Osteoblast (primary cell): Measurements from ENCODE around the gene IDE. TPM values are rescaled to one million over a fixed set of nuclear protein-coding genes. Genes with fewer than 3 reads are reported as not detected.

Experiments
- DNase-seq: peaks from one replicate; pipeline ENCODE4 v3.0.0; 2011; ENCODE audit warnings: low spot score, mixed read lengths; ENCODE audit not compliant: insufficient read length; ENCODE audit errors: missing footprints
- H2AFZ ChIP-seq: 2 replicates; pipeline ENCODE4 v1.6.0; 2011; ENCODE audit warnings: mild to moderate bottlenecking, low read length
- H3K27ac ChIP-seq: 2 replicates; pipeline ENCODE4 v1.5.1; 2011; ENCODE audit warnings: mild to moderate bottlenecking, low read depth, low read length, moderate library complexity
- H3K27me3 ChIP-seq: 2 replicates; pipeline ENCODE4 v1.6.0; 2012; ENCODE audit warnings: mild to moderate bottlenecking, control low read depth, inconsistent platforms, low read length, moderate library complexity; ENCODE audit not compliant: insufficient read depth
- H3K36me3 ChIP-seq: 2 replicates; pipeline ENCODE4 v1.5.1; 2011; ENCODE audit warnings: mild to moderate bottlenecking, low read length, control low read depth, moderate library complexity; ENCODE audit not compliant: insufficient read depth
- H3K4me1 ChIP-seq: 2 replicates; pipeline ENCODE4 v1.5.1; 2011; ENCODE audit warnings: mild to moderate bottlenecking, low read length, control low read depth, moderate library complexity; ENCODE audit not compliant: insufficient read depth
- H3K4me2 ChIP-seq: 2 replicates; pipeline ENCODE4 v1.6.0; 2011; ENCODE audit warnings: mild to moderate bottlenecking, low read length; ENCODE audit not compliant: insufficient read depth
- H3K4me3 ChIP-seq: fragments of 200-600 bp; sonication (generic); 3 replicates; pipeline ENCODE4 v1.5.1; 2012; ENCODE audit warnings: mild to moderate bottlenecking, low read length, inconsistent platforms; ENCODE audit not compliant: insufficient read depth
- H3K79me2 ChIP-seq: 2 replicates; pipeline ENCODE4 v1.6.0; 2012; ENCODE audit warnings: mild to moderate bottlenecking, low read length, control low read depth, inconsistent platforms; ENCODE audit not compliant: insufficient read depth
- H3K9me3 ChIP-seq: 2 replicates; pipeline ENCODE4 v1.5.1; 2011; ENCODE audit warnings: low read depth, low read length, control low read depth
- H4K20me1 ChIP-seq: 2 replicates; pipeline ENCODE4 v1.6.0; 2012; ENCODE audit warnings: mild to moderate bottlenecking, low read length, control low read depth; ENCODE audit not compliant: insufficient read depth
- total RNA-seq: library from RNA; depleted of rRNA; stranded (reverse); fragments of >200 nt; gene quantifications from 2 replicates; pipeline ENCODE4 v1.2.3, GENCODE V29; 2012
- TF ChIP-seq, protein P1 (sequence below): IDR thresholded peaks from 2 replicates; pipeline ENCODE4 v1.5.1; 2011; ENCODE audit warnings: mild to moderate bottlenecking, low read depth, low read length, moderate library complexity; ENCODE audit errors: extremely low read depth

IDE gene
- total RNA-seq, 1 donor, result 36.9 TPM

DNA sequence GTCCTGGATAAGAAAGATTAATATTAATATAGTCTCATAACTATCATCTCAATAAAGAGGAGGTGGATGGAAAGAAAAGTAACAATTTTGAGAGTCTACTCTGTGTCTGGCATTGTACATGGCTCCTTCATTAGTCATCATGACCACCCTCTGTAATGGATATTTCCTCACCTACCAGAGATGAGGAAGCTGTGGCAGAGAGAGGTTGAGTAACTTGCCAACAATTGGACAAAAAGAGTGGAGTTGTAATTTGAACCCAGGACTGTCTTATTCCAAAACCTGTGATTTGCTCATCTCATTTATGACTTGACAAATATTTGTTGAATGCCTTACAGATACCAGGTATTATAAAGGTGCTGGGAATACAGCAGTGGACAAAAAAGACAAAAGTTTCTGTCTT lies 2.1 kb upstream of the IDE start:
- H3K27ac ChIP-seq, result no peak overlapping the region
- peaks cover 15% of the 10 kb centered on the region for H4K20me1 ChIP-seq
- H3K4me3 ChIP-seq, result no peak overlapping the region
- peak; percentile 81 for DNase-seq
- no peaks in the 10 kb centered on the region for H3K27me3 ChIP-seq
- TF ChIP-seq, protein P1, sequence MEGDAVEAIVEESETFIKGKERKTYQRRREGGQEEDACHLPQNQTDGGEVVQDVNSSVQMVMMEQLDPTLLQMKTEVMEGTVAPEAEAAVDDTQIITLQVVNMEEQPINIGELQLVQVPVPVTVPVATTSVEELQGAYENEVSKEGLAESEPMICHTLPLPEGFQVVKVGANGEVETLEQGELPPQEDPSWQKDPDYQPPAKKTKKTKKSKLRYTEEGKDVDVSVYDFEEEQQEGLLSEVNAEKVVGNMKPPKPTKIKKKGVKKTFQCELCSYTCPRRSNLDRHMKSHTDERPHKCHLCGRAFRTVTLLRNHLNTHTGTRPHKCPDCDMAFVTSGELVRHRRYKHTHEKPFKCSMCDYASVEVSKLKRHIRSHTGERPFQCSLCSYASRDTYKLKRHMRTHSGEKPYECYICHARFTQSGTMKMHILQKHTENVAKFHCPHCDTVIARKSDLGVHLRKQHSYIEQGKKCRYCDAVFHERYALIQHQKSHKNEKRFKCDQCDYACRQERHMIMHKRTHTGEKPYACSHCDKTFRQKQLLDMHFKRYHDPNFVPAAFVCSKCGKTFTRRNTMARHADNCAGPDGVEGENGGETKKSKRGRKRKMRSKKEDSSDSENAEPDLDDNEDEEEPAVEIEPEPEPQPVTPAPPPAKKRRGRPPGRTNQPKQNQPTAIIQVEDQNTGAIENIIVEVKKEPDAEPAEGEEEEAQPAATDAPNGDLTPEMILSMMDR, result no peak
- H3K36me3 ChIP-seq, result no peaks in the 10 kb centered on the region
- no peak overlapping the region for H2AFZ ChIP-seq
- H3K4me2 ChIP-seq, result no peak overlapping the region
- H3K79me2 ChIP-seq, result peaks cover 26% of the 10 kb centered on the region
- peaks cover 29% of the 10 kb centered on the region for H3K4me1 ChIP-seq
- no peaks in the 10 kb centered on the region for H3K9me3 ChIP-seq

DNA sequence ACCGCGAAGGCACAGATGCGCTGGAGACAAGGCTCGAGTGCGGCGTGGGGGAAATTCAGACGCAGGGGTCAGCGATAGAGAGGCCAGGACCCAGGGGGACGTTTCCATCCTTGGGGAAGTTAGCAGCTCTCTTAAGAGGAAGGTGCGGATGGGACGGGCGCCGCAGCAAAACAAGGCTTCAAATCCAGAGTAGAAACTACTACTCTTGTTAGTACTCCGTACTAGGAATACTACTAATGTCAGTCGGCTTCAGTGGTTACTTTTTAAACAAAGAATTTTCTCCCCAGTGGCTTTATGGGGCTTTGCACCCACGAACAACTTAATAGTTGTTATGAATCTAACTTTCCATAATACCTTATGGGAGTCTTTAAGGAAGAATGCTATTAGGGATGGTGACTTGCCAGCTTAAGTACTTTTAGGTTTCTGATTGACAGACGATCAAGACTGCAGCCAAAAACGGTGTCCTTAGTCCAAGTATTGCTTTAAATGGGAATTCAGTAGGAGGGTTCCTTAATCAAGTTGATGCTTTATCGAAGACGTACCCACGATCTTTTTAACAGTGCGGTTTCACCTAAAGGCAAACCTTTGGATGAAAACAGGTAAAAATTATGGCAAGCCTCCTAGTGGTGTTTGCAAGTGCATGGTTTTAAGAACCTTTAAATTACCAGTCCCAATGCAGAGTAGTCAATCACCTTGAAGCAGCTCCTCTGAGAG lies 812 bp upstream of the IDE start:
- Histone ChIP-seq H3K36me3 (no peaks in the 10 kb centered on the region), H2AFZ (peak overlapping the region; percentile 95), H3K4me1 (peaks cover 29% of the 10 kb centered on the region), H3K4me3 (peak overlapping the region; percentile 96), H3K4me2 (peak overlapping the region; percentile 93), H3K27ac (peak overlapping the region; percentile 73), H3K27me3 (no peaks in the 10 kb centered on the region), H4K20me1 (peaks cover 15% of the 10 kb centered on the region), H3K9me3 (no peaks in the 10 kb centered on the region), H3K79me2 (peaks cover 35% of the 10 kb centered on the region)
- DNase-seq, result peak; percentile 90
- TF ChIP-seq, protein P1, result no peak

DNA sequence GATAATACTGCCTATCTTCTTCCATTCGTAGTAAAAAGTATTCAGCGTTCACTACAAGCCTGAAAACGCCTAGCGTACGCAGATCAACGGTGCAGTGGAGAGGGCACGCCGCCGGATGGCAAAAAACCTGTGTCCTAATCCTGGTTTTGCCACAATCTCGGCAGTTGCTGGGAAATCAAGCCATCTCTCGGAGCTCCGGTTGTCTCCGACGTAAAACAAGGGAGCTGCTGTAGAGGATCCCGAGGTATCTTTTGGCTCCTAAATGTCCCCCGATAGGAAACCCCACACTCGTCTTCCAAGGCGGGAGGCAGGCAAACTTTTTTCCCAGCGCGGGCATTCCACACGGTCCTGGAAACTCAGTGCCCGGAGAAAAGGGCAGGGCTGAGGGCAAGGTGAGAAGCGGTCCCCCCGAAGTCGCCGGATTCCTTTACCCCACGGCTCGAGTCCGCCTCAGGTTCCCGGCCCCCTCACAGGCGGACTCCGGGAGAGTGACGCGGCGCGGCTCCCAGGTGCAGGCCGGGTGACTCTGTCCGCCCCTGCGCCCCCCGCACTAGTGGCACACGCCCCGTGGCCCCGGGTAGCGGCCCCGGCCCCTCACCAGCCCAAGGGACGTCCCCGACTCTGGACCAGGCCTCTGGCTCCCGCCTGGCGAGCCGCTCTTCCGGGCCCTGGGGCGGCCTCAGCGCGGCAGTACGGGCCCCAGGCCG lies 649 bp downstream of the IDE start:
- Histone ChIP-seq H3K4me3 (peak overlapping the region; percentile 96), H3K27ac (peak overlapping the region; percentile 73), H3K9me3 (no peaks in the 10 kb centered on the region), H4K20me1 (peaks cover 15% of the 10 kb centered on the region), H3K4me2 (peak overlapping the region; percentile 93), H3K4me1 (peaks cover 30% of the 10 kb centered on the region), H2AFZ (peak overlapping the region; percentile 79), H3K79me2 (peaks cover 43% of the 10 kb centered on the region), H3K27me3 (no peaks in the 10 kb centered on the region), H3K36me3 (no peaks in the 10 kb centered on the region)
- peak; percentile 67 for DNase-seq
- TF ChIP-seq, protein P1, result peak; percentile 27
